ENCODE measurements around the gene PCDHGA9. TPM values are rescaled to one million over a fixed set of nuclear protein-coding genes. Genes with fewer than 3 reads are reported as not detected.
A peak's percentile ranks its signal among the peaks of the same experiment; 100 is the strongest.
"Not testable (repeated sequence)": the region's sequence is repeated elsewhere in the genome, so short reads cannot be mapped to it uniquely, and the experiment has no call there.

The PCDHGA9 gene
- total and polyA plus RNA-seq, 2 donors from 2014 or later: 0.54 to 7.6 TPM

DNA sequence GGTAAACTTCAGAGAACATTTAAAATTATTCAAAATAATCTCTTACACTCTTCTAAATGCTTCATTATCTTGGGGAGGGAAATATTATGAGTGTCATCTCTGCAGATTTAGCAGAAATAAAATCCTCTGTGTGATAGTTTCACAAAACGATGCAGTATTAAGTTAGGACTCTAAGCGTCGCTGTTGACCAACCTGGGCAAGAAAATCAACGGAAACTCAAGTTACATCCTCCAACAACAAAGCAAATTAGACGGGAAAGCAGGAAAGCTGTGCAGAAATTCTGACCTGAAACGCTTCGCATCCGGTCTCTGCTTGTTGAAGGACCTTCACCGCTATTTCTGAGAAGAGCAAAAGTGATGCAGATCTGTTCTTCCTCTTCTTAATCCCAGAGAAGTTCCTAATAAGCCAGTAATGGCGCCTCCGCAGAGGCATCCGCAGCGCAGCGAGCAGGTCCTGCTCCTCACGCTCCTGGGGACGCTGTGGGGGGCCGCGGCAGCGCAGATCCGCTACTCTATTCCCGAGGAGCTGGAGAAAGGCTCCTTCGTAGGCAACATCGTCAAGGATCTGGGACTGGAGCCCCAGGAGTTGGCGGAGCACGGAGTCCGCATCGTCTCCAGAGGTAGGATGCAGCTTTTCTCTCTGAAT, 28.8 kb upstream of the PCDHGA9 start, which contains the start of gene PCDHGA6:
Gene PCDHGA6, plus strand, starts transcription at position 219 of the 645 bp plus-strand sequence. Its CDS starts 193 bp downstream, at position 412.
- peaks cover 2 to 62% (median 23%) of the 10 kb centered on the region in 3 donors for H3K9me3 ChIP-seq (ENCODE audit: control insufficient read depth in 2 of 3, insufficient read depth in 1 of 3, low read length in 3 of 3)
- H3K27ac ChIP-seq (ENCODE audit: low read depth in 2 of 2, low read length in 2 of 2): no peak within 1 kb of the TSS
- FAIRE-seq (no peak), DNase-seq (peak in 2 of 5 donors; percentile 17 to 41)
- no peaks in the 10 kb centered on the region for H3K36me3 ChIP-seq (ENCODE audit: control insufficient read depth in 2 of 3, insufficient read depth in 3 of 3, low read length in 3 of 3)
- no peaks in the 10 kb centered on the region for H3K27me3 ChIP-seq (ENCODE audit: control insufficient read depth, insufficient read depth, low read length)
- no peaks in the 10 kb centered on the region for H3K4me1 ChIP-seq (ENCODE audit: control insufficient read depth in 2 of 3, insufficient read depth in 2 of 3, low read depth in 1 of 3, low read length in 3 of 3)
- TF ChIP-seq, protein P1, sequence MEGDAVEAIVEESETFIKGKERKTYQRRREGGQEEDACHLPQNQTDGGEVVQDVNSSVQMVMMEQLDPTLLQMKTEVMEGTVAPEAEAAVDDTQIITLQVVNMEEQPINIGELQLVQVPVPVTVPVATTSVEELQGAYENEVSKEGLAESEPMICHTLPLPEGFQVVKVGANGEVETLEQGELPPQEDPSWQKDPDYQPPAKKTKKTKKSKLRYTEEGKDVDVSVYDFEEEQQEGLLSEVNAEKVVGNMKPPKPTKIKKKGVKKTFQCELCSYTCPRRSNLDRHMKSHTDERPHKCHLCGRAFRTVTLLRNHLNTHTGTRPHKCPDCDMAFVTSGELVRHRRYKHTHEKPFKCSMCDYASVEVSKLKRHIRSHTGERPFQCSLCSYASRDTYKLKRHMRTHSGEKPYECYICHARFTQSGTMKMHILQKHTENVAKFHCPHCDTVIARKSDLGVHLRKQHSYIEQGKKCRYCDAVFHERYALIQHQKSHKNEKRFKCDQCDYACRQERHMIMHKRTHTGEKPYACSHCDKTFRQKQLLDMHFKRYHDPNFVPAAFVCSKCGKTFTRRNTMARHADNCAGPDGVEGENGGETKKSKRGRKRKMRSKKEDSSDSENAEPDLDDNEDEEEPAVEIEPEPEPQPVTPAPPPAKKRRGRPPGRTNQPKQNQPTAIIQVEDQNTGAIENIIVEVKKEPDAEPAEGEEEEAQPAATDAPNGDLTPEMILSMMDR (IDR thresholded peaks at IDR 0.05; ENCODE audit: borderline replicate concordance, extremely low read depth, insufficient read depth): peak; percentile 19
- no peak within 1 kb of the TSS for H3K9ac ChIP-seq (ENCODE audit: low read length in 3 of 3)
- intact Hi-C loops (cut with DNase I): no loop called here
- H3K4me3 ChIP-seq (ENCODE audit: low read length in 3 of 3): peak within 1 kb of the TSS in 2 of 3 donors; percentile 46 to 48

GRCh38 chr5:141374627-141375026, 28.0 kb upstream of the PCDHGA9 start:
- FAIRE-seq (no peak), DNase-seq (no peak)
- H3K27me3 ChIP-seq (ENCODE audit: control insufficient read depth, insufficient read depth, low read length): no peaks in the 10 kb centered on the region
- H3K9ac ChIP-seq (ENCODE audit: low read length in 3 of 3): no peak overlapping the region
- intact Hi-C loops (cut with DNase I): no loop called here
- TF ChIP-seq, protein P1 (IDR thresholded peaks at IDR 0.05; ENCODE audit: borderline replicate concordance, extremely low read depth, insufficient read depth): no peak
- H3K4me1 ChIP-seq (ENCODE audit: control insufficient read depth in 2 of 3, insufficient read depth in 2 of 3, low read depth in 1 of 3, low read length in 3 of 3): no peaks in the 10 kb centered on the region
- peak overlapping the region in 1 of 3 donors; percentile 48 for H3K4me3 ChIP-seq (ENCODE audit: low read length in 3 of 3)
- H3K27ac ChIP-seq (ENCODE audit: low read depth in 2 of 2, low read length in 2 of 2): no peak overlapping the region
- H3K36me3 ChIP-seq (ENCODE audit: control insufficient read depth in 2 of 3, insufficient read depth in 3 of 3, low read length in 3 of 3): no peaks in the 10 kb centered on the region
- peaks cover 2 to 67% (median 18%) of the 10 kb centered on the region in 3 donors for H3K9me3 ChIP-seq (ENCODE audit: control insufficient read depth in 2 of 3, insufficient read depth in 1 of 3, low read length in 3 of 3)

- H3K36me3 ChIP-seq (ENCODE audit: control insufficient read depth in 2 of 3, insufficient read depth in 3 of 3, low read length in 3 of 3); H3K4me1 ChIP-seq (ENCODE audit: control insufficient read depth in 2 of 3, insufficient read depth in 2 of 3, low read depth in 1 of 3, low read length in 3 of 3); DNase-seq; FAIRE-seq; H3K9ac ChIP-seq (ENCODE audit: low read length in 3 of 3); H3K27ac ChIP-seq (ENCODE audit: low read depth in 2 of 2, low read length in 2 of 2); intact Hi-C loops (cut with DNase I); H3K4me3 ChIP-seq (ENCODE audit: low read length in 3 of 3); H3K27me3 ChIP-seq (ENCODE audit: control insufficient read depth, insufficient read depth, low read length): not testable (repeated sequence)
- peaks cover 2 to 61% (median 18%) of the 10 kb centered on the region in 3 donors for H3K9me3 ChIP-seq (ENCODE audit: control insufficient read depth in 2 of 3, insufficient read depth in 1 of 3, low read length in 3 of 3)
Observed at GRCh38 chr5:141375444-141376155, 27.0 kb upstream of the PCDHGA9 start.

All from kidney (tissue), 14 donors.